GM21619 (cell line): ENCODE measurements around the gene LPP.

ENCODE experiments used
- ATAC-seq: cut with Tn5 transposase; IDR thresholded peaks from one replicate; pipeline ENCODE4 v1.9.1; 2021; ENCODE audit not compliant: unreplicated experiment

Gene LPP

DNA sequence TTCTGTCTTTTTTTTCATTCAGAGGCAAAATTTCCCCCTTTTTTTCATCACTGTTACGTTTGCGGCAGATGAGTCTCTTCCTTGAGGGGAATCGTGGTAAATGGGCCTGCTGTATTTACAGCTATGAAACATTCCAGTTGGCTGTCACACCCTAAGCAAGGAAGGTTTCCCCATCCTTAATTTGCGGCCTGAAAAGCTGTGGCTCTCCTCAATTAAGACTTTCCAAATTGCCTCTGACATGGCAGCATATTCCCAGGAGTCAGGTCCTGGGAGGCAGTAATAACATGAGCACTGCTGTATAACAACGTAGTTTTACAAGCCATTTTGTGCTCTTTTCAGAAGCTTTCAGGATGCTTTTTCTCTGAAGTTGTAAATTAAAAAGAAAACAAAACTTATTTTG lies 420.9 kb downstream of the LPP start:
- no peak for ATAC-seq

- ATAC-seq: no peak
These were observed 421.5 kb downstream of the LPP start for GRCh38 chr3:188575501-188575900.

DNA sequence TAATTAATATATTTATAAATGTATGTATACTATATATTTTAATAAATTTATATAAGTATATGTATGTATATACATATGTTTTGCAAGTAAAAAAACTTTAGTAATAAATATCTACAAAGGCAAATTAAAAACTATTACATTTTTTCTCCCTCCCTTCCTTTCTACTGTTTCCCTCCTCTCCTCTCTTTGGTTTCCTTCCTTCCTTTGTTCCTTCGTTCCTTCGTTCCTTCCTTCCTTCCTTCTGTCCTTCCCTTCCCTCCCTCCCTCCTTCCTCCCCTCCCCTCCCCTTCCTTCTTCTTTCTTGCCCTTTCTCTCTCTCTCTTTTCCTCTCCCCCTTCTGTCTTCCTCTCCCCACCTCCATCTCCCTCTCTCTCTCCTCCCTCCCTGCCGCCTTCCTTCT lies 423.6 kb downstream of the LPP start:
- ATAC-seq: no peak

DNA sequence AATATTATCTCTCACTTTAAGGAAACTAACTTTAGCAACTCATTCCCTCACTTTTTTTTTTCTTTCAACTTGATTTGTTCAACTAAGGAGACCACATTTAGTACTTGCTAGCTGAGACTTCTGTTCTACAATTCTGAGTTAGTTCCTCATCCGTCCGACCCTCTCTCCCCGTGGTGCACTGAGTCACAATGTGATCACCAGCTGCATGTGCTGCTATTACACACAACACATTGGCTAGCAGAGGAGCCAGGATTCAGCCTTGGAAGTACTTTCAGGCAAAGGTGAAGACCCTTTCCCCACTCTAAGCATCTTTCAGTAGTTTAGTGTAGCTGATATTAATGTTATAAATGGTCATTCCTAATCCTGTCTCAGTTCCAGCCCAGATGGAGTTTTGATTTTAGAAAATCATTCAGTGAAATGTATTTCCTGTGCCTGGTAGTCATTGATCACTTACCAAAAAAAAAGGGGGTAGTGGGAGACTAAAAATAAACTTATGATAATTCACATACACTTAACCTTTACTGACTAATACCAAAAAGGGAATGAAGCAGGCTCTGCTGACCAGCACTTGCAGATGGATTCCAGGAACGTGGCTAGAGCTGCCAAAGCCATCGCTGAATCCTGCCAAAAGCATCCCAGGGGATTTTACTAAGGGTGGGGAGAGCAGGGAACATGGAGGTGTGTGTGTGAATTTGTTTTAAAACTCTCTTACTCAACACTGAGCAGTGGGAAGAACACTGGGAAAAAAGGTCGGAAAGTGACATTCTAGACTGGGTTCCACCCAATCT lies 424.8 kb downstream of the LPP start:
- ATAC-seq: no peak

GRCh38 chr3:188580223-188580622 lies 426.3 kb downstream of the LPP start:
- ATAC-seq: no peak

DNA sequence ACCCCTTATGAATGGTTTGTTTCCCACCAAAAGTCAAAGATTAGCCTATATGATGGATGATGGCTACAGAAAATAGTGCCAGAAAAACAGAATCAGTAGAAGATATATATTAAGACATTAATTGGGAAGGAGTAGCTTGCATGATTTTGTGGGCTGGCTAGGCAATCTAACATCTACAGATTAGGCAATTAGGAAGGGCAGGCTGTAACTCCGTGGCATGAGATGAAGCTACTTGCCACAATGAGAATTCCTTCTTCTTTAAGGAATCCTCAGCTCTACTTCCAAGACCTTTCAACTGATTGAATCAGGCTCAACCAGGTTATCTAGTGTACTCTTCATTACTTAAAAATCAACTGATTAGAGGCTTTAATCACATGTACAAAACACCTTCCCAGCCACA lies 426.7 kb downstream of the LPP start:
- no peak for ATAC-seq

- ATAC-seq: no peak
These were observed 427.4 kb downstream of the LPP start for GRCh38 chr3:188581365-188581764.

GRCh38 chr3:188581792-188582191 lies 427.8 kb downstream of the LPP start:
- no peak for ATAC-seq

- ATAC-seq: no peak
These were observed 429.6 kb downstream of the LPP start for GRCh38 chr3:188583341-188584161.

GRCh38 chr3:188584162-188584529 lies 430.2 kb downstream of the LPP start:
- ATAC-seq: no peak

DNA sequence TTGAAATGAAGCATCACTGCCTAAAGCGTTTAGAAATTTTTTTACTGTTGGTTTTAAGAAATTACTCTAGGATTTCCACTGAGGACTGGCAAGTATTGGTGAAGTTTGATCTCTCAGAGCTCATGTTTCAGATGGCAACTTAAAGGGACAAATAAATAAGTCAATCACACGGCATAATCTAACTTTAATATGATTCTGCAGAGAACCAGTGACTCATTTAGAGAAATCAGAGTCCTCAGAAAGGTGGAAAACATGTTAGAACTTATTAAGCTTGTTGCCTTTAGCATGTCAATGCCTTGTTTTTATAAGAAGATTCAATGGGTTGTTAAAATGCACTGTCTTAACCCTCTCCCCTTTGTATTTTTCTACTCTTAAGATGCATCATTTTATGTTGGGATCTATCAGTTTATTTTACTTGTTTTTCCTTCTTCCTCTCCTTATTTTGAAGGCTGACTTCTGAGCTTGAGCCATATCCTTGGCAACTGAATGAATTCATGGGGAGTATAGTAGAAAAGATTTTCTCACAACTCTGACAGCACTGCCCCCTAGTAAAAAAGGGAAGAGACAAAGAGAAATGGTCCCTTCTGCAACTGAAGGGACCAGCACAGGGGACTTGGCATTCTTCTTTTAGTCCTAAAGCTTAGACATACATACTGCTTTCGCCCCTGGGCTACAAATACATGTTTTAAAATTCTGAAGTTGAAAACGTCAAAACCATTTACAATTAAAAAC lies 431.2 kb downstream of the LPP start:
- no peak for ATAC-seq

GRCh38 chr3:188589071-188589470 lies 435.1 kb downstream of the LPP start:
- no peak for ATAC-seq

DNA sequence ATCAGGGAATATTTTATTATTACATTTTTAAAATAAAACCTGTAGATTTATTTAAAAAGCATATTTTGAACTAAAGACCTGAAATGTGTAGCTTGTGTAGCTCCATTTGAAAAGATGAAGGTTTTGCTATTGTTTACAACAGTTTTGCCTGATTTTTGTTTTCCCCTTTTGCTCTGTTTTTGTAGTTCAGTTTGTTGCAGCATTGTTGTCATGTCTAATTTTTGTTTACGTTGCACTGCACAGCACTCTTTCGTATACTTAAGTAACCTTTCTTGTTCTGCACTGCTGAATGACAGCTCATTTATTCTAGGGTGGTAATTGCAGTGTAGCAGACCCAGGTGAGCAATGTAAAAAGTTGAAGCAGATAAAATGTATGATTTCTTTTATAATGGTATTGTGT lies 435.8 kb downstream of the LPP start:
- ATAC-seq: no peak

GRCh38 chr3:188590557-188590956 lies 436.6 kb downstream of the LPP start:
- no peak for ATAC-seq

DNA sequence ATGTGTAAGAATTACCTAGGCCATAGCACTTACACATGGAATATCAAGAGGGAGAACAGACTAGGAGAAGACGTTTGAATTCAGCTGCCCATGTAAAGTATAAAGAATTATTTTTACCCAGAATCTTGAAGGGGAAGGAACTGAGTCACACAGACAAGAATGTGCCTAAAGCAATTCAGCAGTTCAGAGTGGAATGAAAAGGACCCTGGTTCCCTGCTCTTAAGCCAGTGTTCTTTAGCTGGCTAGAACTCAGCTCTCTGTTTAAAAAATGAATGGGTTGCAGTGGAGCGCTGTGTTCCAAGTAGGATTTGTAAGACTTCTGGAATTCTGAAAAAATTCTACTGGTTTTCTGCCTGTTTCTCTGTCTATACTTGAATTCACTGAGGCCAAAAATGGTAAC lies 440.2 kb downstream of the LPP start:
- no peak for ATAC-seq

DNA sequence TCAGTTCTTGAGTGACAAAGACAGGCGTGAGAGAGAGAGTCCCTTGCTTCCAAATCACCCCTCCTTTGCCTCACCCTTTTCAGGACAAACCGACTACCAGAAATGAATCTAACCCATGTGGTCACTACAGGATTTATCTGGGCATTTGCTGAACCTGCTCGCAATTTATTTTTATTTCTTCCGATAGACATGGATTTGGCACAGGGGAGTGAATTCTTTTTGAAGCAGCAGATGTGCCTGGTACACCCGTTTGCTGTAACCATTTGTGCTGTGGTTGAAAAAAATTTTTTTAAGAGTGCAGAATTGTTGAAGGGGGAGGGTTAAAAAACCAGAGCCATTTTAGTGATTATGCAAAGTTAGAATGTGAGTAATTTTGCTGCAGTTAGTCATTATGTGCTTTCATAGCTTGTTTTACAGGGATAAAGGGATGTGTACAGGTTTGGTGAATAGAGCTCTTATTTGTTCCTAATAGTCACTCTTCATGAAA lies 442.0 kb downstream of the LPP start:
- ATAC-seq: no peak

- no peak for ATAC-seq
These were observed 444.9 kb downstream of the LPP start for GRCh38 chr3:188598894-188599293.

- ATAC-seq: no peak
These were observed 448.2 kb downstream of the LPP start for GRCh38 chr3:188602111-188602510.

- ATAC-seq: no peak
These were observed 448.7 kb downstream of the LPP start for GRCh38 chr3:188602620-188603019.

GRCh38 chr3:188604651-188605050 lies 450.7 kb downstream of the LPP start:
- ATAC-seq: no peak

DNA sequence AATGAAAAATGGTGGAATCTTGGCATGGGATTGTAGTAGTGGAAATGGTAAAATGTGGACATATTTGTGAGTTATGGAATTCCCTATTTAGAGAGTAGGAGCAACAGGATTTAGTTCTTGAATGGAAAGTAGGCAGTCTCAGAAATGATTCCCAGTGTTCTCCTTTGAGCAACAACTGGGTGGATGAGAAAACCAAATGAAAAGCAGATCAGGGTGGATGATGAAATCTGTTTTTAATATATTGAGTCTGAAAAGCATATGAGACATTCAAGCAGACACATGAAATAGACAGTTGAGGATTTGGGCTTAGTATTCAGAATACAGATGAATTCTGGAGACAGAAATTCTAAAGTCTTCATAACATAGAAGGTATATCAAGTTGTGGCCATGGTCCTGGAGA lies 451.3 kb downstream of the LPP start:
- no peak for ATAC-seq

DNA sequence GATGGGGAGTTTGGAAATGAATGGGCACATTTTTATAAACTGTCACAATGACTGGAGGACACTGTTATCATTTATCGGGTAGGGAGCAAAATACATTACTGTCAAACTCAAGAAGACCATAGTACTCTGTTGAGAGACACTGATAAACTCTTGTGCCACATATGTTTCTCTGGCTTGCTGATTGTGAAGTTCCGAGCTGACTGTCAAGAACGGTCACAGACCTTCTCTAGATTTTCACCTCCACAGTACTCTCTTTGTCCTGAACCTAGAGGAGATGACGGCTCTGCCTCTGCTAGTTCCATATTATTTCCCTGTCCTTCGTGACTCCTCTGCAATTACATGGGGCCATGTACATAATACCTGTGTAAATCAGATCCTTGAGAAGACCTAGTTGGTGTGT lies 451.9 kb downstream of the LPP start:
- ATAC-seq: no peak
